ENCODE measurements around the gene TNRC6C.

- TF ChIP-seq CTCF (IDR thresholded peaks at IDR 0.05 in 4 of 5, conservative IDR thresholded peaks at IDR 0.05 in 1 of 5) (no peak), POLR2A (IDR thresholded peaks at IDR 0.05) (no peak)
These were observed 14.5 kb upstream of the TNRC6C start for GRCh38 chr17:77943971-77944370.
